GM18505 (cell line): Measurements from ENCODE around the gene OGA.

ENCODE experiments used
- ATAC-seq: cut with Tn5 transposase; IDR thresholded peaks from one replicate; pipeline ENCODE4 v1.9.1; 2021; ENCODE audit not compliant: unreplicated experiment
- POLR2A ChIP-seq: IDR thresholded peaks from 4 replicates; pipeline ENCODE4 v1.6.1; 2011; ENCODE audit warnings: borderline replicate concordance; ENCODE audit not compliant: insufficient read depth, insufficient read length; ENCODE audit errors: extremely low read depth

The OGA gene

GRCh38 chr10:101841826-101842225 is 23.6 kb upstream of the OGA start:
- TF ChIP-seq POLR2A = no peak
- no peak for ATAC-seq

DNA sequence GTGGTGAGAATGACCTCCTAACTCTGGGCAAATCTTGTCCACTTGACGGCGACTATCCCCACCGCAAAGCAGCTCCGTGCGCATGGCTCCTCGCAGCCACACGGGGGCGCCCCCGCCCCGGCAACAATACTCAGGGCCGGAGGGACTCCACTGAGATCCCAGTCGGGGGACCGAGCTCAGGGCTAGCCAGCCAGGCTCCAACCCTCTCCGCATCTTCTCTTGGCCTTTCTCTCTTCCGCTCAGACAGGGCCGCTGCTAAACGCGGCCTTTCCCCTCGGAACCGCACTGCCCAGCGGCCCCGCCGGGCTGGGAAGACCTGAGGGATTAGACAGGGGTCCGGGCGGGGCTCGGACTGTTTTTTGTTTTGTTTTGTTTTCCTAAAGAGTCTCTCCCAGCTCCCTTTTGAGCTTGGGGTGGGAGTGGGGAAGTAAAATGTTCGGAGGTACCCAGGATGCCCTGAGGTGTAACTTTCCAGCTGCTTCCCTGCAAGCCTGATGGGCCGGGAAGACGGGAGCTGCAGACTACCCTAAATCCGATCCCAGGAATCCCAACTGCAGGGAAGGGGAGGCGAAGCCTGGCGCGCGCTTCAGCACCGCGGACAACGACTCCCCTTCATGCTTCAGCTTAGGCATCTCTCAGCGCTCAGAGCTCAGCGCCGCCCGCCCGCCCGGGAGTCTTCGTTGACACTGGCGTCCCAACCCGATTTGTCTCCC is 22.7 kb upstream of the OGA start:
- no peak for TF ChIP-seq POLR2A
- ATAC-seq = peak; percentile 60

- no peak for TF ChIP-seq POLR2A
- no peak for ATAC-seq
These were observed 21.9 kb upstream of the OGA start for GRCh38 chr10:101840102-101840684.

DNA sequence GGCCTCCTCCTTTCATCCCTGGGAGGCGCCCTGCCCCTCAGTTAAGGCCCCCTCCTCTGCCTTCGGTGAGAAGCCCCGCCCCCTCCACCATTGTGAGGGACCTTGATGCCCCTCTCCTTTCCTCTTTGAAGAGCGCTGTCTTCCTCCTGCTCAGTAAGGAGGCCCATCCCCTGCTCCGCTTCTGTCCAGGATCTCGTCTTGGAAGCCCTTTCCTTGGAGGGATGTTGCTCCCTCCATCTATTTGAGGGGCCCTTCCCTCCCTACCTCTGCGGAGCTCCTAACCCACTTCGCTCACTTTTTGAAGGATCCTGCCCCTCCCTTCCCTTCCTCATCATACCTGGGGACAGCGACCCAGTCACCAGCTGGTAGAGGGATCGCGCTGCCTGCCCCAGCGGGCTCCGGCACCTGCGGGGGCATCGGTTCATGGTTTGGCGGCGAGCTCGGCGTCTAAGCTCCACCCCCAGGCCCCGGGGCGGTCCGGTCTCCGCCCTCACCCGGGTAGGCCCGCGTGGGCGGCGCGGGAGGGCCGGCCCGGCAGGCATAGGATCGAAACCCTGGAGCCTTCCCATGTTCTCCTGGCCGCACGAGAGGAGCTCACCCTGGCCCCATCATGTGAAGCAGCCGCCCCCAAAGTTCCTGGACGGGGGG is 21.3 kb upstream of the OGA start:
- ATAC-seq = no peak
- TF ChIP-seq POLR2A = no peak

GRCh38 chr10:101839002-101839401 is 20.8 kb upstream of the OGA start:
- ATAC-seq = no peak
- TF ChIP-seq POLR2A = no peak

DNA sequence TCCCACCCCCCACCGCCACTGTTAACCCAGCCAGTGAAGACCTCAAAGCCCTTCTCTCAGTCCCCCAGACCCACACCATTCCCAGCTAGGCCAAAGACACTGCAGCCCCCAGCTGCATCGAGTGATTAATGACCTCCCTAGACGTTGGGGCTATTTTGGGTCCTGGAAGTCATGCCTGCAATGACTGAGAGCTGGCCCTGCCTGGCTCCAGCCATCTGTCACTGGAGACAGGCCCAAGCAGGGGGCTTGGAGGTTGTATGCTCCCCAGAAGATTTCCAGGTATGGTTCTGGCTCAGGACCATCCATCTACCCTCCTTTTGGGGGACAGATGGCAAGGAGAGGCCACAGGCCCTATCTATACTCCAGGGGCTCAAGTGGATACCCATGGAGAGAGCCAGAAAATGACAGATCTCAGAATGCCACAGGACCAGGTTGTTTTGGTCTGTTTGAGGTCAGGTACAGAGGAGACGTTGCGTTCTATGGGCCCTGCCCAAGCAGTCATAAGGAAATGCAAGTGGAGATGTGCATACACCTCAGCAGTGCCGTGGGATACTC is 20.2 kb upstream of the OGA start:
- TF ChIP-seq POLR2A = no peak
- ATAC-seq = no peak

DNA sequence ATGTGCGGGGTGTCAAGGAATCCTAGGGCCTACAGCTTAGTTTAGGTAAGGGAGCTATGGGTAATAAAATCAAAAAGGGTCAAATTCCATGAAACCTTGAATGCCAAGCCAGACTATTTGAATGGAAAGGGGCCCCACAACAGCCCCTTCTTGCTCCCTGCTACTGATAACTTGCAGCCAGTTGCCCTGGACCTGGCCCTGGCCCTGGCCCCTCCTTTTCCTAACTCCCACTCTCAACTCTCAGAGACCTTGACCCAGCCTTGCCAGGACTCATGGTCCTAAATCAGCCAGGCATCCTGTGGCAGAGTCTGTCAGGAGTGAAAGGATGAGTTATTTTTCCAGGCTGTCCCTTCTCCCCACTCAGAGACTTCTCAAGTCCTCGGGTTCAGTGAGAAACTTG is 19.5 kb upstream of the OGA start:
- ATAC-seq = no peak
- no peak for TF ChIP-seq POLR2A

DNA sequence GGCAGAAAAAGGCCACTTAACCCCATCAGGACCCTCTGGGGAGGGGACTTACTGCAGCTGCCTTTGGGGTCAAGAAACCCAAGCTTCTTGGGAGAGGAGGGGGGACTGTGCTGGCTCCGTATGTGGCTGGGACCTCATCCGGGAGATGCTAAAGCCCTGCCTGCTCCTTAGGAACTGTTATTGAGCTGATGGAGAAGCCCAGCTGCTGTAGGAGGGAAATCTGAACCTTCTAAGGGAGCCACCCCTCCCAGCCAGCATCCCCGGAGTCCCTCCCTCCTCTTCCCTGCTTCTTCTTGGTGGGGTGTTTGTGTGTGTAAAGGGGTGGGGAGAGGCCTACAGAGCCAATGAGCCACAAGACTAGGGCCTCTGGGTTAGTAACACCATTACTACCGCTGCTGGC is 17.1 kb upstream of the OGA start:
- no peak for TF ChIP-seq POLR2A

GRCh38 chr10:101834341-101834740 is 16.1 kb upstream of the OGA start:
- no peak for ATAC-seq
- no peak for TF ChIP-seq POLR2A

More for the DNA sequence above, 17.1 kb upstream of the OGA start:
- no peak for ATAC-seq

- no peak for TF ChIP-seq POLR2A
- no peak for ATAC-seq
These were observed 15.2 kb upstream of the OGA start for GRCh38 chr10:101833466-101833865.

DNA sequence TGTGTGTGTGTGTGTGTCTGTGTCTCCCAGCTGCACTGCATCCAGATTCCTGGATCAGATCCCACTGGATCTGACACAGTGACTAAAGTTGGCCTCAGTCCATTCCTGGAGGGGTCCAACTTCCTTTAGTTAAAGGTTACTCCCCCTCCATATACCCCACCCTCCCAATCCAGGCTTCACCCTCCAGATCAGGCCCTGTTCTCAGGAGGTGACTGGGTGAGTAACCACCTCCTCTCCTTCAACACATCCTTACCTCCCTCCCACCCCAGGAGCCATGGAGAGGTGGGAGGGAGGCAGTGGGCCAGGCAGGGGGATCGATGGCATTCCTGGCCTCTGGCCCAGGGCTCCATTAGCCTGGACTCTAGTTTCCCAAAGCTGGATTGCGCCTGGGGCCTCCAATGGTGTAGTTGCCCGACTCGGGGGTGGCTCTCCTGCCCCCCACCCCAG is 14.1 kb upstream of the OGA start:
- TF ChIP-seq POLR2A = no peak
- ATAC-seq = no peak

DNA sequence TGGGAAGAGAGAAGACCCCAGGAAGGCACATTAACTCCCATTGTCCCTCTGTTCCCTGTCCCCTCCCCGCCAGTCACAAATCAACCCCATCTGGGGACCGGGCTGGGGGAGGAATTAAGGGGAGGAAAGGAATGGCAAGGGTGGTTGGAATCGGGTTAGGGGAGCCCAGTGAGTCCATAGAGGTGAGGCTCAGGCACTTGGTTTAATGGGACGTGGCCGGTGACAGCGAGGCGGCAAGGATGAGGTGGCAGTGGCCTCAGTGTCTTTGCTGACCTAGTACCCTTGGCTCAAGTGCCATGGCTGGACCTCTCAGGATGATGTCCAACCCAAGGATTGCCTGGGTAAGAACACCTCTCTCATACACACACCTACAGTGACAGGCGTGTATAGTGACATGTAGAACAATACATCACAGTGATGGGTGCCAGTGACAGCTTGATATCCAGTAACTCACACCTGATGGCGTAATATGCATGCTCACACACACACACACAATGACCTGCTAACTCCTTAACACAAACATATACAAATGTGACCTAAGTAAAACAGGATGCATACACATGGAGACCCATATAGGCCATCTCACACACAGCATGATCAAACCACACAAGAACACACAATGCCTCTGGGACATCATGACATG is 13.0 kb upstream of the OGA start:
- ATAC-seq = no peak
- TF ChIP-seq POLR2A = no peak
